ENCODE measurements around the gene PTCH2.
"Not testable (repeated sequence)": the region's sequence is repeated elsewhere in the genome, so short reads cannot be mapped to it uniquely, and the experiment has no call there.

The PTCH2 gene

GRCh38 chr1:44826375-44827196 is 16.5 kb downstream of the PTCH2 start:
- Histone ChIP-seq H3K27me3 (ENCODE audit: control insufficient read depth, insufficient read depth, low read length) (no peaks in the 10 kb centered on the region), H3K4me2 (ENCODE audit: low read length) (no peak overlapping the region), H3K4me3 (ENCODE audit: low read length) (no peak overlapping the region), H3K9me3 (replicated peaks; ENCODE audit: low read length) (no peaks in the 10 kb centered on the region), H3K36me3 (ENCODE audit: insufficient read depth, low read length) (no peaks in the 10 kb centered on the region), H3K9ac (ENCODE audit: low read depth, low read length) (no peak overlapping the region), H3K4me1 (ENCODE audit: control insufficient read depth, insufficient read depth, low read length) (no peaks in the 10 kb centered on the region)

GRCh38 chr1:44824392-44824791 is 18.7 kb downstream of the PTCH2 start:
- H3K27me3 ChIP-seq (ENCODE audit: control insufficient read depth, insufficient read depth, low read length); H3K9ac ChIP-seq (ENCODE audit: low read depth, low read length); H3K4me1 ChIP-seq (ENCODE audit: control insufficient read depth, insufficient read depth, low read length); H3K4me3 ChIP-seq (ENCODE audit: low read length); H3K36me3 ChIP-seq (ENCODE audit: insufficient read depth, low read length); H3K9me3 ChIP-seq (replicated peaks; ENCODE audit: low read length); H3K4me2 ChIP-seq (ENCODE audit: low read length): not testable (repeated sequence)

GRCh38 chr1:44822981-44823451 is 20.0 kb downstream of the PTCH2 start:
- peaks cover 16% of the 10 kb centered on the region for H3K4me1 ChIP-seq (ENCODE audit: control insufficient read depth, insufficient read depth, low read length)
- no peaks in the 10 kb centered on the region for H3K9me3 ChIP-seq (replicated peaks; ENCODE audit: low read length)
- no peak overlapping the region for H3K4me2 ChIP-seq (ENCODE audit: low read length)
- H3K27me3 ChIP-seq (ENCODE audit: control insufficient read depth, insufficient read depth, low read length): no peaks in the 10 kb centered on the region
- H3K36me3 ChIP-seq (ENCODE audit: insufficient read depth, low read length): no peaks in the 10 kb centered on the region
- H3K9ac ChIP-seq (ENCODE audit: low read depth, low read length): no peak overlapping the region
- H3K4me3 ChIP-seq (ENCODE audit: low read length): no peak overlapping the region

- Histone ChIP-seq H3K4me2 (ENCODE audit: low read length) (no peak overlapping the region), H3K4me3 (ENCODE audit: low read length) (no peak overlapping the region), H3K9ac (ENCODE audit: low read depth, low read length) (no peak overlapping the region), H3K4me1 (ENCODE audit: control insufficient read depth, insufficient read depth, low read length) (peaks cover 16% of the 10 kb centered on the region), H3K27me3 (ENCODE audit: control insufficient read depth, insufficient read depth, low read length) (no peaks in the 10 kb centered on the region), H3K36me3 (ENCODE audit: insufficient read depth, low read length) (no peaks in the 10 kb centered on the region), H3K9me3 (replicated peaks; ENCODE audit: low read length) (no peaks in the 10 kb centered on the region)
Observed at GRCh38 chr1:44822131-44822701, 20.8 kb downstream of the PTCH2 start.

GRCh38 chr1:44821240-44821715 is 21.8 kb downstream of the PTCH2 start:
- no peaks in the 10 kb centered on the region for H3K27me3 ChIP-seq (ENCODE audit: control insufficient read depth, insufficient read depth, low read length)
- no peak overlapping the region for H3K4me2 ChIP-seq (ENCODE audit: low read length)
- no peak overlapping the region for H3K9ac ChIP-seq (ENCODE audit: low read depth, low read length)
- H3K9me3 ChIP-seq (replicated peaks; ENCODE audit: low read length): no peaks in the 10 kb centered on the region
- H3K4me1 ChIP-seq (ENCODE audit: control insufficient read depth, insufficient read depth, low read length): peaks cover 16% of the 10 kb centered on the region
- H3K4me3 ChIP-seq (ENCODE audit: low read length): no peak overlapping the region
- H3K36me3 ChIP-seq (ENCODE audit: insufficient read depth, low read length): no peaks in the 10 kb centered on the region

- no peaks in the 10 kb centered on the region for H3K27me3 ChIP-seq (ENCODE audit: control insufficient read depth, insufficient read depth, low read length)
- H3K9ac ChIP-seq (ENCODE audit: low read depth, low read length): peak overlapping the region; percentile 85
- H3K36me3 ChIP-seq (ENCODE audit: insufficient read depth, low read length): peaks cover 4% of the 10 kb centered on the region
- H3K4me3 ChIP-seq (ENCODE audit: low read length): peak overlapping the region; percentile 72
- no peaks in the 10 kb centered on the region for H3K9me3 ChIP-seq (replicated peaks; ENCODE audit: low read length)
- peaks cover 17% of the 10 kb centered on the region for H3K4me1 ChIP-seq (ENCODE audit: control insufficient read depth, insufficient read depth, low read length)
- peak overlapping the region; percentile 91 for H3K4me2 ChIP-seq (ENCODE audit: low read length)
Observed at GRCh38 chr1:44820328-44821239, 22.5 kb downstream of the PTCH2 start.

GRCh38 chr1:44819608-44820327 is 23.3 kb downstream of the PTCH2 start:
- Histone ChIP-seq H3K9me3 (replicated peaks; ENCODE audit: low read length) (no peaks in the 10 kb centered on the region), H3K4me3 (ENCODE audit: low read length) (peak overlapping the region; percentile 72), H3K9ac (ENCODE audit: low read depth, low read length) (peak overlapping the region; percentile 85), H3K4me1 (ENCODE audit: control insufficient read depth, insufficient read depth, low read length) (peaks cover 25% of the 10 kb centered on the region), H3K4me2 (ENCODE audit: low read length) (peak overlapping the region; percentile 91), H3K27me3 (ENCODE audit: control insufficient read depth, insufficient read depth, low read length) (no peaks in the 10 kb centered on the region), H3K36me3 (ENCODE audit: insufficient read depth, low read length) (peaks cover 12% of the 10 kb centered on the region)

- Histone ChIP-seq H3K4me1 (ENCODE audit: control insufficient read depth, insufficient read depth, low read length) (peaks cover 25% of the 10 kb centered on the region), H3K9me3 (replicated peaks; ENCODE audit: low read length) (no peaks in the 10 kb centered on the region), H3K4me2 (ENCODE audit: low read length) (peak overlapping the region; percentile 70), H3K27me3 (ENCODE audit: control insufficient read depth, insufficient read depth, low read length) (no peaks in the 10 kb centered on the region), H3K4me3 (ENCODE audit: low read length) (peak overlapping the region; percentile 55), H3K36me3 (ENCODE audit: insufficient read depth, low read length) (peaks cover 13% of the 10 kb centered on the region), H3K9ac (ENCODE audit: low read depth, low read length) (peak overlapping the region; percentile 48)
Observed at GRCh38 chr1:44819196-44819607, 23.9 kb downstream of the PTCH2 start.

GRCh38 chr1:44817771-44818495 is 25.1 kb downstream of the PTCH2 start:
- Histone ChIP-seq H3K36me3 (ENCODE audit: insufficient read depth, low read length) (peaks cover 13% of the 10 kb centered on the region), H3K9me3 (replicated peaks; ENCODE audit: low read length) (no peaks in the 10 kb centered on the region), H3K4me1 (ENCODE audit: control insufficient read depth, insufficient read depth, low read length) (peaks cover 37% of the 10 kb centered on the region), H3K4me2 (ENCODE audit: low read length) (no peak overlapping the region), H3K4me3 (ENCODE audit: low read length) (no peak overlapping the region), H3K27me3 (ENCODE audit: control insufficient read depth, insufficient read depth, low read length) (no peaks in the 10 kb centered on the region), H3K9ac (ENCODE audit: low read depth, low read length) (no peak overlapping the region)

GRCh38 chr1:44817307-44817706 is 25.7 kb downstream of the PTCH2 start:
- Histone ChIP-seq H3K9me3 (replicated peaks; ENCODE audit: low read length) (no peaks in the 10 kb centered on the region), H3K4me1 (ENCODE audit: control insufficient read depth, insufficient read depth, low read length) (peaks cover 40% of the 10 kb centered on the region), H3K4me3 (ENCODE audit: low read length) (no peak overlapping the region), H3K36me3 (ENCODE audit: insufficient read depth, low read length) (peaks cover 13% of the 10 kb centered on the region), H3K4me2 (ENCODE audit: low read length) (no peak overlapping the region), H3K9ac (ENCODE audit: low read depth, low read length) (no peak overlapping the region), H3K27me3 (ENCODE audit: control insufficient read depth, insufficient read depth, low read length) (no peaks in the 10 kb centered on the region)

All from skeletal muscle satellite cell (primary cell).